DOHH2 (cell line): Measurements from ENCODE around the gene AANAT.

ENCODE experiments used
- H3F3A ChIP-seq: fragments of 200-600 bp; sonication (generic), shearing (Covaris generic); 2 replicates; pipeline ENCODE4 v1.6.0; 2016; ENCODE audit warnings: antibody characterized with exemption, mild to moderate bottlenecking; ENCODE audit not compliant: control insufficient read depth, insufficient read depth
- H3K27ac ChIP-seq: fragments of 200-600 bp; sonication (generic); 2 replicates; pipeline ENCODE4 v1.5.1; 2014; ENCODE audit warnings: low read depth, mild to moderate bottlenecking, low read length, moderate library complexity
- H3K27me3 ChIP-seq: fragments of 200-600 bp; sonication (generic); 2 replicates; pipeline ENCODE4 v1.6.1; 2014; ENCODE audit warnings: mild to moderate bottlenecking, low read length, mixed read lengths; ENCODE audit not compliant: control insufficient read depth
- H3K36me3 ChIP-seq: fragments of 200-600 bp; sonication (generic); 2 replicates; pipeline ENCODE4 v1.6.1; 2014; ENCODE audit warnings: mild to moderate bottlenecking, low read length, moderate library complexity, mixed read lengths; ENCODE audit not compliant: control insufficient read depth
- H3K4me1 ChIP-seq: fragments of 200-600 bp; sonication (generic); 2 replicates; pipeline ENCODE4 v1.6.1; 2014; ENCODE audit warnings: mild to moderate bottlenecking, low read length, mixed read lengths; ENCODE audit not compliant: control insufficient read depth
- H3K4me2 ChIP-seq: fragments of 200-600 bp; sonication (generic); 2 replicates; pipeline ENCODE4 v1.6.0; 2014; ENCODE audit warnings: mild to moderate bottlenecking, low read length, moderate library complexity
- H3K4me3 ChIP-seq: fragments of 200-600 bp; sonication (generic); 2 replicates; pipeline ENCODE4 v1.5.1; 2014; ENCODE audit warnings: mild to moderate bottlenecking, low read length, mixed read lengths
- H3K79me2 ChIP-seq: fragments of 200-600 bp; sonication (generic); 2 replicates; pipeline ENCODE4 v1.6.1; 2014; ENCODE audit warnings: mild to moderate bottlenecking, low read length, mixed read lengths; ENCODE audit not compliant: control insufficient read depth
- H3K9me2 ChIP-seq: fragments of 200-600 bp; sonication (generic); replicated peaks from 2 replicates; pipeline ENCODE4 v1.6.1; 2014; ENCODE audit warnings: mild to moderate bottlenecking, low read length, mixed read lengths; ENCODE audit not compliant: control insufficient read depth
- H3K9me3 ChIP-seq: fragments of 200-600 bp; sonication (generic); 2 replicates; pipeline ENCODE4 v1.6.1; 2014; ENCODE audit warnings: antibody characterized with exemption, low read length, mixed read lengths; ENCODE audit not compliant: control insufficient read depth, insufficient read depth
- H4K20me1 ChIP-seq: fragments of 200-600 bp; sonication (generic); 2 replicates; pipeline ENCODE4 v1.6.0; 2014; ENCODE audit warnings: low read depth, mild to moderate bottlenecking, antibody characterized with exemption, low read length, moderate library complexity; ENCODE audit not compliant: control insufficient read depth, insufficient read depth
- CTCF ChIP-seq: fragments of 200-600 bp; sonication (generic); IDR thresholded peaks from one replicate; pipeline ENCODE4 v1.5.1; 2014; ENCODE audit warnings: antibody characterized with exemption, mild to moderate bottlenecking, low read depth, low read length; ENCODE audit not compliant: poor library complexity, severe bottlenecking
- EZH2phosphoT487 ChIP-seq: fragments of 200-600 bp; sonication (generic); IDR thresholded peaks from 2 replicates; pipeline ENCODE4 v1.6.1; 2017; ENCODE audit warnings: borderline replicate concordance, mild to moderate bottlenecking, antibody characterized with exemption, low read length, moderate library complexity, mixed read lengths

AANAT gene

GRCh38 chr17:76497979-76498875, 30.8 kb downstream of the AANAT start:
- Histone ChIP-seq H3K4me2 (peak overlapping the region; percentile 92), H3K4me1 (peaks cover 81% of the 10 kb centered on the region), H3K27ac (peak overlapping the region; percentile 54), H3K4me3 (peak overlapping the region; percentile 95), H3K9me2 (no peaks in the 10 kb centered on the region), H4K20me1 (no peaks in the 10 kb centered on the region), H3F3A (peaks cover 3% of the 10 kb centered on the region), H3K27me3 (no peaks in the 10 kb centered on the region), H3K36me3 (peaks cover 28% of the 10 kb centered on the region), H3K79me2 (peaks cover 64% of the 10 kb centered on the region), H3K9me3 (no peaks in the 10 kb centered on the region)
- TF ChIP-seq CTCF (no peak), EZH2phosphoT487 (no peak)

GRCh38 chr17:76498876-76499251, 31.5 kb downstream of the AANAT start:
- Histone ChIP-seq H3K79me2 (peaks cover 58% of the 10 kb centered on the region), H3K27ac (peak overlapping the region; percentile 54), H3K4me1 (peaks cover 74% of the 10 kb centered on the region), H3K9me2 (no peaks in the 10 kb centered on the region), H3F3A (peaks cover 3% of the 10 kb centered on the region), H3K27me3 (no peaks in the 10 kb centered on the region), H3K36me3 (peaks cover 27% of the 10 kb centered on the region), H3K4me3 (peak overlapping the region; percentile 95), H3K9me3 (no peaks in the 10 kb centered on the region), H3K4me2 (peak overlapping the region; percentile 92), H4K20me1 (no peaks in the 10 kb centered on the region)
- TF ChIP-seq CTCF (no peak), EZH2phosphoT487 (no peak)

- TF ChIP-seq CTCF, result no peak
- TF ChIP-seq EZH2phosphoT487, result no peak
- Histone ChIP-seq H3K27ac (peak overlapping the region; percentile 54), H3K4me1 (peaks cover 70% of the 10 kb centered on the region)
These were observed 31.9 kb downstream of the AANAT start for GRCh38 chr17:76499267-76499667.

More at GRCh38 chr17:76499267-76499667, 31.9 kb downstream of the AANAT start:
- peaks cover 57% of the 10 kb centered on the region for H3K79me2 ChIP-seq
- no peaks in the 10 kb centered on the region for H4K20me1 ChIP-seq
- no peaks in the 10 kb centered on the region for H3K27me3 ChIP-seq
- H3K4me2 ChIP-seq, result peak overlapping the region; percentile 92
- peaks cover 25% of the 10 kb centered on the region for H3K36me3 ChIP-seq
- peaks cover 3% of the 10 kb centered on the region for H3F3A ChIP-seq
- H3K9me2 ChIP-seq, result no peaks in the 10 kb centered on the region
- peak overlapping the region; percentile 95 for H3K4me3 ChIP-seq
- H3K9me3 ChIP-seq, result no peaks in the 10 kb centered on the region
